ENCODE results near the gene IGF1R. TPM values are rescaled to one million over a fixed set of nuclear protein-coding genes. Genes with fewer than 3 reads are reported as not detected.

Gene IGF1R
- total RNA-seq, 1 donor from 2014 or later = 151 TPM

DNA sequence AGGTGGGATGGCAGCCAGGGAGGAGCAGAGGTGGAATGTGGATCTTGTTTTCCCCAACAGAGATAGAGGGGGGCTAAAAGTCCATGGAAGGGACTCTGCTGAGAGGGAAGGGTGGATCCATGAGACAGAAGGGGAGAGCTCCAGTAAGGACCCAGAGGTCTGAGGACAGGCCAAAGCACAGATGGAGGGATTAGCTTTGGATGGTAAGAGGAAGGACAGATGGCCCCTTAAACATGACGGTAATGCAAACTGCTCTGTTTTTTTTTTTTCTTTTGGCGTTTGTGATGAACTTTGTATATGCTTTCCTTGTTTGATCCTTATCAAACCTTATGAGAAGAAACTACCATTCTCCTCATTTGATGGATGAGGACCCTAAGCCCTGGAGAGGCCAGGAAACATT, 96.2 kb downstream of the IGF1R start:
- H3K27ac ChIP-seq = no peak overlapping the region
- DNase-seq (ENCODE audit: low spot score in 2 of 2) = no peak
- intact Hi-C loops (cut with DNase I) = loop anchor here (10.0 kb wide), 1 partner anchor 50 kb away; no protein-coding TSS in a partner anchor
- TF ChIP-seq, protein P1, sequence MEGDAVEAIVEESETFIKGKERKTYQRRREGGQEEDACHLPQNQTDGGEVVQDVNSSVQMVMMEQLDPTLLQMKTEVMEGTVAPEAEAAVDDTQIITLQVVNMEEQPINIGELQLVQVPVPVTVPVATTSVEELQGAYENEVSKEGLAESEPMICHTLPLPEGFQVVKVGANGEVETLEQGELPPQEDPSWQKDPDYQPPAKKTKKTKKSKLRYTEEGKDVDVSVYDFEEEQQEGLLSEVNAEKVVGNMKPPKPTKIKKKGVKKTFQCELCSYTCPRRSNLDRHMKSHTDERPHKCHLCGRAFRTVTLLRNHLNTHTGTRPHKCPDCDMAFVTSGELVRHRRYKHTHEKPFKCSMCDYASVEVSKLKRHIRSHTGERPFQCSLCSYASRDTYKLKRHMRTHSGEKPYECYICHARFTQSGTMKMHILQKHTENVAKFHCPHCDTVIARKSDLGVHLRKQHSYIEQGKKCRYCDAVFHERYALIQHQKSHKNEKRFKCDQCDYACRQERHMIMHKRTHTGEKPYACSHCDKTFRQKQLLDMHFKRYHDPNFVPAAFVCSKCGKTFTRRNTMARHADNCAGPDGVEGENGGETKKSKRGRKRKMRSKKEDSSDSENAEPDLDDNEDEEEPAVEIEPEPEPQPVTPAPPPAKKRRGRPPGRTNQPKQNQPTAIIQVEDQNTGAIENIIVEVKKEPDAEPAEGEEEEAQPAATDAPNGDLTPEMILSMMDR (IDR thresholded peaks at IDR 0.05) = no peak
- H3K27me3 ChIP-seq = no peaks in the 10 kb centered on the region
- no peaks in the 10 kb centered on the region for H3K9me3 ChIP-seq
- no peaks in the 10 kb centered on the region for H3K36me3 ChIP-seq
- H3K4me3 ChIP-seq = no peak overlapping the region
- peaks cover 0 to 20% of the 10 kb centered on the region in 2 donors for H3K4me1 ChIP-seq

DNA sequence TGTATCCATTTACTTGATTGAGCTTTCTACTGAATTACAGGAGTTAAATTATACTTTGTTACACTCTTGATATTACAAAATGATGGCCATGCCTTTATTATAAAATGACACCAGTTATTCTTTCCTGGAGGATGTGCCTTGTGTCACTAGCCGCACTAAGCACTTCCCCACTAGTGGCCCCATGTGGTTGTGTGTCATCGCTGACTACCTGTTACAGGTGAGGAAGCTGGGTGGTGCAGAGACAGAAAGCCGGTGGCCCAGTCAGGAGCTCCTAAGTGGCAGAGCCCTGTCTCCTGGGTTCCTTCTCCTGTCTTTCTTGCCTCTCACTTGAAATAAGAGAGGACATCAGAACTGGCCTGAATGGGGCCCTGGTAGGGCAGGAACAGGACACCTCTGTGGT, 96.8 kb downstream of the IGF1R start:
- H3K4me3 ChIP-seq = no peak overlapping the region
- no peaks in the 10 kb centered on the region for H3K36me3 ChIP-seq
- no peak for DNase-seq (ENCODE audit: low spot score in 2 of 2)
- intact Hi-C loops (cut with DNase I) = loop anchor here (10.0 kb wide), 1 partner anchor 50 kb away; no protein-coding TSS in a partner anchor
- H3K27ac ChIP-seq = no peak overlapping the region
- no peaks in the 10 kb centered on the region for H3K27me3 ChIP-seq
- H3K9me3 ChIP-seq = no peaks in the 10 kb centered on the region
- peaks cover 4 to 26% of the 10 kb centered on the region in 2 donors for H3K4me1 ChIP-seq
- TF ChIP-seq, protein P1 (IDR thresholded peaks at IDR 0.05) = no peak

DNA sequence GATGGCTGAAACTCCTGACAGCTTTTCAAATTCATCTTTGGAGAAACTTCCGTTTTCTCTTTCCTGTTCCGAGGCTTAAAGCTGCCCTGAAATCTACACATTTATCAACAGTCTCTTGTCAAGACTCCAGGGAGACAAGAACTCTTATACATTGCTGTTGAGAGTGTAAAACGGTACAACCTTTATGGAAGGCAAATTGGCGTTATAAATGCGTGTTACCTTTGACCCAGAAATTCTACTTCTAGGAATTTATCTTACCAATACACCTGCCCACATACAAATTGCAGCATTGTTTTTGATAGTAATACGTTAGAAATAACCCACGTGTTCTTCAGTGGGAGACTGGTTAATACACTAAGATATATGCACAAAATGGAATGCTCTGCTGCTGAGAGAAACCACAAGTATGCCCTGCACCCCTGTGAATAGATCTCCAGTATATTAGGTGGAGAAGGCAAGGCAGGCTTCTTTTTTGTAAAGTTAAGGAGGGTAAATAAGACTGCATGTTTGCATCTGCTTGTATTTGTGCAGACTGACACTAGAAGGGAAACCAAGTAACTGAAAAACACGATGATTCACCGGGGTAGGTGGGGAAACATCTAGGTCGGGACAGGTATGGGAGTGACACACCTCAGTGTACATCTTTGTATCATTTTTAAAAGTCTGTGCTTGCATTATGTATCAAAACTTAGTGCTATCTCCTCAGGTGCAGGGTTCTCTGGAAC, 97.5 kb downstream of the IGF1R start:
- intact Hi-C loops (cut with DNase I) = loop anchor here (10.0 kb wide), 1 partner anchor 51 kb away; no protein-coding TSS in a partner anchor
- Histone ChIP-seq H3K27ac (no peak overlapping the region), H3K27me3 (no peaks in the 10 kb centered on the region), H3K4me1 (peaks cover 4 to 25% of the 10 kb centered on the region in 2 donors), H3K4me3 (no peak overlapping the region), H3K36me3 (no peaks in the 10 kb centered on the region), H3K9me3 (no peaks in the 10 kb centered on the region)
- no peak for DNase-seq (ENCODE audit: low spot score in 2 of 2)
- TF ChIP-seq, protein P1 (IDR thresholded peaks at IDR 0.05) = no peak

DNA sequence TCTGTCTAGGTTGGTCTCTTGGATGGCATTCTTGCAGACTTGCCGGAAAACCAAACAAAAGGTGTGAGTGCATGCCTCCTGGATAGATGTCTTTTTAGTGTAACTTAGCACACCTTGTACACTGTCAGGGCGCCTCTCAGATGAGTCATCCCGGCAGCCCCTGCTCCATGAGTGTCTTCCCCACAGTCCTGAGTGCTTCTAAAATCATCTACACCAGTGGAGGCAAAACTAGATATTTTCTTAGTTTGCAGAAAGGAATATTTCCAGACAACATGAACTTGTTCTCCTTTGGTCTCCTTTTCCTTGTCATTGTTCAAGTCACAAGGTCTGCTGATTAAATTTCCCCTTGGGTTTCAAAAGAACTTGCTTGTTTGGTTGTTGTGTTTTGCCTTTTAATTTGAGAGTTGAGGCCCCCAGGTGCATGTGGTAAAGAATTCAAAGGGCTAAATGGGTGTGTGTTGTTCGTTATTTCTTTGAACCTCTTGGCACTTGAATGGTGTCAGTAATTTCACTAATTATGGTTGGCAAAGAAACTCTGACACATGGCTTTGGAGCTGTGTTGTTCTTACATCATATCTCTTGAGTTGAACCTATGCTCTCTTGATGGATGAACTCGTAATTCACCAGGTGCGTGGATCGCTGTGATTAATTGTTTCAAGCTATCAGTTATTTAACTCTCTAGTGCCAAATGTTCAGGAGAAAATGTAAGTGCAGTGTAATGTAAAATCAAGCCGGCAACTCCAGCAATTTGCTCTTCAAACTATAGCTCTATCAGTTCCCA, 98.2 kb downstream of the IGF1R start:
- H3K4me1 ChIP-seq = peaks cover 4 to 21% of the 10 kb centered on the region in 2 donors
- no peaks in the 10 kb centered on the region for H3K36me3 ChIP-seq
- TF ChIP-seq, protein P1 (IDR thresholded peaks at IDR 0.05) = no peak
- no peak overlapping the region for H3K27ac ChIP-seq
- no peak for DNase-seq (ENCODE audit: low spot score in 2 of 2)
- intact Hi-C loops (cut with DNase I) = loop anchor here (10.0 kb wide), 1 partner anchor 52 kb away; no protein-coding TSS in a partner anchor
- no peak overlapping the region for H3K4me3 ChIP-seq
- H3K9me3 ChIP-seq = no peaks in the 10 kb centered on the region
- H3K27me3 ChIP-seq = no peaks in the 10 kb centered on the region

DNA sequence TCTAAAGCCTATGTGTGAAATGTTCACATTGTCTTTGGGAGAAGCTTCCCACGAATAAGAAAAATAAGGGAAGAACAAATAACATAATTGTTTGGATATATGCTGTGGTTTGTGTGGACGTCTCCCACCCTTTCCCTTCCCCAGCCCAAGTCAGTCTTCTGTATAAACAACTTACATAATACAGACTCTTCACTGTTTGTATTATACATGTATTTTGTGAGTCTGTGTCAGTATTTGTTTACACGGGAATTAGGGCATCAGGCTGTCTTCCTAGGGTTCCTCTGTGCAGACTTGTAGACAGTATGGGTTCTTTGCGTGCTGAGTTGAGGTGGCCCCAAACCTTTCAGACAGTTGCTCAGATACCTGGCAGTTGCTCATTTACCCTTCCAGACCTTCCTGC, 103.4 kb downstream of the IGF1R start:
- Histone ChIP-seq H3K9me3 (no peaks in the 10 kb centered on the region), H3K4me1 (peaks cover 4 to 16% of the 10 kb centered on the region in 2 donors), H3K27me3 (no peaks in the 10 kb centered on the region), H3K36me3 (no peaks in the 10 kb centered on the region), H3K27ac (no peak overlapping the region), H3K4me3 (no peak overlapping the region)
- no peak for DNase-seq (ENCODE audit: low spot score in 2 of 2)
- intact Hi-C loops (cut with DNase I) = no loop called here
- TF ChIP-seq, protein P1 (IDR thresholded peaks at IDR 0.05) = no peak

Data from ascending aorta (tissue), 2 donors.